Measurements from ENCODE around the gene GNAQ.

- TF ChIP-seq MAX (IDR thresholded peaks at IDR 0.05) (no peak), YY1 (IDR thresholded peaks at IDR 0.05; ENCODE audit: low read depth) (no peak), TAF1 (IDR thresholded peaks at IDR 0.05; ENCODE audit: low read depth) (no peak), EP300 (IDR thresholded peaks at IDR 0.05; ENCODE audit: borderline replicate concordance) (no peak), TEAD4 (IDR thresholded peaks at IDR 0.05) (no peak), CREB1 (IDR thresholded peaks at IDR 0.05; ENCODE audit: low read depth) (no peak), FOXM1 (IDR thresholded peaks at IDR 0.05; ENCODE audit: borderline replicate concordance, low read depth) (no peak), RAD21 (IDR thresholded peaks at IDR 0.05; ENCODE audit: low read depth) (peak; percentile 23; the same call in 1 of the 2 replicates), EGR1 (IDR thresholded peaks at IDR 0.05) (no peak), TCF12 (IDR thresholded peaks at IDR 0.05; ENCODE audit: low read depth) (no peak), CEBPB (IDR thresholded peaks at IDR 0.05) (no peak), NFIC (IDR thresholded peaks at IDR 0.05) (no peak), USF1 (IDR thresholded peaks at IDR 0.05) (no peak)
- TF ChIP-seq, protein P1, sequence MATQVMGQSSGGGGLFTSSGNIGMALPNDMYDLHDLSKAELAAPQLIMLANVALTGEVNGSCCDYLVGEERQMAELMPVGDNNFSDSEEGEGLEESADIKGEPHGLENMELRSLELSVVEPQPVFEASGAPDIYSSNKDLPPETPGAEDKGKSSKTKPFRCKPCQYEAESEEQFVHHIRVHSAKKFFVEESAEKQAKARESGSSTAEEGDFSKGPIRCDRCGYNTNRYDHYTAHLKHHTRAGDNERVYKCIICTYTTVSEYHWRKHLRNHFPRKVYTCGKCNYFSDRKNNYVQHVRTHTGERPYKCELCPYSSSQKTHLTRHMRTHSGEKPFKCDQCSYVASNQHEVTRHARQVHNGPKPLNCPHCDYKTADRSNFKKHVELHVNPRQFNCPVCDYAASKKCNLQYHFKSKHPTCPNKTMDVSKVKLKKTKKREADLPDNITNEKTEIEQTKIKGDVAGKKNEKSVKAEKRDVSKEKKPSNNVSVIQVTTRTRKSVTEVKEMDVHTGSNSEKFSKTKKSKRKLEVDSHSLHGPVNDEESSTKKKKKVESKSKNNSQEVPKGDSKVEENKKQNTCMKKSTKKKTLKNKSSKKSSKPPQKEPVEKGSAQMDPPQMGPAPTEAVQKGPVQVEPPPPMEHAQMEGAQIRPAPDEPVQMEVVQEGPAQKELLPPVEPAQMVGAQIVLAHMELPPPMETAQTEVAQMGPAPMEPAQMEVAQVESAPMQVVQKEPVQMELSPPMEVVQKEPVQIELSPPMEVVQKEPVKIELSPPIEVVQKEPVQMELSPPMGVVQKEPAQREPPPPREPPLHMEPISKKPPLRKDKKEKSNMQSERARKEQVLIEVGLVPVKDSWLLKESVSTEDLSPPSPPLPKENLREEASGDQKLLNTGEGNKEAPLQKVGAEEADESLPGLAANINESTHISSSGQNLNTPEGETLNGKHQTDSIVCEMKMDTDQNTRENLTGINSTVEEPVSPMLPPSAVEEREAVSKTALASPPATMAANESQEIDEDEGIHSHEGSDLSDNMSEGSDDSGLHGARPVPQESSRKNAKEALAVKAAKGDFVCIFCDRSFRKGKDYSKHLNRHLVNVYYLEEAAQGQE (IDR thresholded peaks at IDR 0.05; ENCODE audit: low read depth) = no peak
Observed at GRCh38 chr9:77864211-77864889, 167.3 kb downstream of the GNAQ start.

All from Ishikawa (cell line).